ENCODE data around the gene DPH3.

- TF ChIP-seq, protein P1, sequence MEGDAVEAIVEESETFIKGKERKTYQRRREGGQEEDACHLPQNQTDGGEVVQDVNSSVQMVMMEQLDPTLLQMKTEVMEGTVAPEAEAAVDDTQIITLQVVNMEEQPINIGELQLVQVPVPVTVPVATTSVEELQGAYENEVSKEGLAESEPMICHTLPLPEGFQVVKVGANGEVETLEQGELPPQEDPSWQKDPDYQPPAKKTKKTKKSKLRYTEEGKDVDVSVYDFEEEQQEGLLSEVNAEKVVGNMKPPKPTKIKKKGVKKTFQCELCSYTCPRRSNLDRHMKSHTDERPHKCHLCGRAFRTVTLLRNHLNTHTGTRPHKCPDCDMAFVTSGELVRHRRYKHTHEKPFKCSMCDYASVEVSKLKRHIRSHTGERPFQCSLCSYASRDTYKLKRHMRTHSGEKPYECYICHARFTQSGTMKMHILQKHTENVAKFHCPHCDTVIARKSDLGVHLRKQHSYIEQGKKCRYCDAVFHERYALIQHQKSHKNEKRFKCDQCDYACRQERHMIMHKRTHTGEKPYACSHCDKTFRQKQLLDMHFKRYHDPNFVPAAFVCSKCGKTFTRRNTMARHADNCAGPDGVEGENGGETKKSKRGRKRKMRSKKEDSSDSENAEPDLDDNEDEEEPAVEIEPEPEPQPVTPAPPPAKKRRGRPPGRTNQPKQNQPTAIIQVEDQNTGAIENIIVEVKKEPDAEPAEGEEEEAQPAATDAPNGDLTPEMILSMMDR (IDR thresholded peaks at IDR 0.05) = no peak
- TF ChIP-seq HOXA7 (CRISPR knock-in tag; IDR thresholded peaks at IDR 0.05) = no peak
- no peak for TF ChIP-seq POLR2AphosphoS2 (conservative IDR thresholded peaks at IDR 0.05; ENCODE audit: low read length)
- no peak for TF ChIP-seq RCOR1 (IDR thresholded peaks at IDR 0.05; ENCODE audit: low read depth, low read length)
- no peak for TF ChIP-seq EHF (CRISPR knock-in tag; IDR thresholded peaks at IDR 0.05)
- TF ChIP-seq EP300 (IDR thresholded peaks at IDR 0.05) = no peak
- TF ChIP-seq POLR2A (IDR thresholded peaks at IDR 0.05; ENCODE audit: low read length) = no peak
These were observed 36.2 kb upstream of the DPH3 start for GRCh38 chr3:16300881-16301359.
